ENCODE measurements around the gene OARD1.
A peak's percentile ranks its signal among the peaks of the same experiment; 100 is the strongest.

OARD1 gene

DNA sequence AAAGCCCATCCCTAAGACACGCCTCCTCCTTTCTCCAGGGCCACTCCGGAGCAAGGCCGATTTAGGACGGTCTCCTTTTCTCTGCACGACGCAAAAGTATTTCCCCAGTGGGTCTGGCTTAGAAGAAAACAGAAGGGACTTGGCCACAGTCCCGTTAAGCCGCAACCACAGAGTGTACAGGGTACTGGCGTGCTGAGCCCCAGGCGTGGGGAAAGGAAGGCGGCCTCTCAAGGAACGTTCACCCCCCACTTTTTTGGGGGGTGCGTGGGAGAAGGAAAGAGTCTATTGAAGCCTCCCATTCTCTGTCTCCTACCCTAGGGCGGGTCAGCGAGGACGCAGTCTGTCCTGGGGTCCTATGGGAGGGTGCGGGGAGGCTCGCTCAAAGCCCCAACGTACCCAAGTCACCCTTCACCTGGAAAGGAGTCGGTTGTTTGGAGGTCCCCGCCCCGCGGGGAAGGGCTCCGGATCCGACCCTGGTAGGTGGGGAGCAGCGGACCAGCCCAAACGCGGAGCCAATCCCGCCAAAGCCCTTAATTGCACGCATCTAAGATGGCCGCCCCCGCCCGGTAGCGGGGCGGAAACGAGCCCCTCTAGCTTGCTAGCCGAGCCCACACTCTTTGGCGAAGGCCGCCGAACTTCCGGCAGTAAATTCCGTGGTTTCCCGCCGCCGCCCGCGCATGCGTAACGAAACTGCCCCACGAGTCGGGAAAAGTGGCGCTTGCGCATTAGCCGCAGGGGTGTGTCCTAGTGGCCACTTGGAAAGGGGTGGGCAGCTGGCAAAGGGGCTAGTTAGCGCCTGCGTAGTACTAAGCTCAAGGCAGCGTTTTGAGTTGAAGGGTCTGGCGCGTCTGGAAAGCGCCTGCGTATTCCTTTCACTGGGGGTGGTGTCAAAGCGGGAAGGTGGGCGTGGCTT lies at the start of gene OARD1 (continued):
- TF ChIP-seq ZNF37A (tag by site-specific recombination; IDR thresholded peaks at IDR 0.05) (no peak), OVOL3 (tag by site-specific recombination; IDR thresholded peaks at IDR 0.05) (0 out of 2 replicates have a peak, but pooled peaks have one; percentile 43), ZNF174 (tag by site-specific recombination; IDR thresholded peaks at IDR 0.05) (no peak), ZNF544 (tag by site-specific recombination; IDR thresholded peaks at IDR 0.05) (no peak), ZNF670 (tag by site-specific recombination; IDR thresholded peaks at IDR 0.05; ENCODE audit: low read depth) (no peak), ZNF423 (tag by site-specific recombination; IDR thresholded peaks at IDR 0.05) (no peak), ZNF223 (tag by site-specific recombination; IDR thresholded peaks at IDR 0.05) (no peak), ZNF404 (tag by site-specific recombination; IDR thresholded peaks at IDR 0.05) (no peak), ZBTB48 (tag by site-specific recombination; IDR thresholded peaks at IDR 0.05) (0 out of 2 replicates have a peak, but pooled peaks have one; percentile 33), ZNF785 (tag by site-specific recombination; IDR thresholded peaks at IDR 0.05) (no peak), HOXC10 (CRISPR knock-in tag; IDR thresholded peaks at IDR 0.05) (peak; percentile 95; the same call in 1 of the 2 replicates), ZNF777 (tag by site-specific recombination; IDR thresholded peaks at IDR 0.05; ENCODE audit: borderline replicate concordance) (no peak), PRDM1 (tag by site-specific recombination; IDR thresholded peaks at IDR 0.05) (peak; percentile 84), KLF1 (tag by site-specific recombination; IDR thresholded peaks at IDR 0.05) (peak; percentile 22; the same call in 1 of the 2 replicates), ZNF548 (tag by site-specific recombination; IDR thresholded peaks at IDR 0.05) (no peak), ZNF112 (tag by site-specific recombination; IDR thresholded peaks at IDR 0.05) (no peak), ZNF138 (tag by site-specific recombination; IDR thresholded peaks at IDR 0.05; ENCODE audit: borderline replicate concordance) (no peak), ZNF48 (tag by site-specific recombination; IDR thresholded peaks at IDR 0.05) (no peak), ZNF623 (tag by site-specific recombination; IDR thresholded peaks at IDR 0.05) (no peak), TRIM28 (IDR thresholded peaks at IDR 0.05; ENCODE audit: borderline replicate concordance, low read length) (peak; percentile 82; the same call in 1 of the 2 replicates), ZFP3 (tag by site-specific recombination; IDR thresholded peaks at IDR 0.05; ENCODE audit: low read depth) (no peak), BCL11A (tag by site-specific recombination; IDR thresholded peaks at IDR 0.05; ENCODE audit: low read depth) (no peak), ZNF510 (tag by site-specific recombination; IDR thresholded peaks at IDR 0.05; ENCODE audit: insufficient replicate concordance) (no peak), MZF1 (tag by site-specific recombination; IDR thresholded peaks at IDR 0.05; ENCODE audit: borderline replicate concordance) (peak; percentile 55; the same call in 1 of the 2 replicates), IKZF3 (tag by site-specific recombination; IDR thresholded peaks at IDR 0.05) (no peak), SP3 (tag by site-specific recombination; IDR thresholded peaks at IDR 0.05) (peak; percentile 92), SP7 (tag by site-specific recombination; IDR thresholded peaks at IDR 0.05) (peak; percentile 55; the same call in 1 of the 2 replicates)
- TF ChIP-seq, protein P1, sequence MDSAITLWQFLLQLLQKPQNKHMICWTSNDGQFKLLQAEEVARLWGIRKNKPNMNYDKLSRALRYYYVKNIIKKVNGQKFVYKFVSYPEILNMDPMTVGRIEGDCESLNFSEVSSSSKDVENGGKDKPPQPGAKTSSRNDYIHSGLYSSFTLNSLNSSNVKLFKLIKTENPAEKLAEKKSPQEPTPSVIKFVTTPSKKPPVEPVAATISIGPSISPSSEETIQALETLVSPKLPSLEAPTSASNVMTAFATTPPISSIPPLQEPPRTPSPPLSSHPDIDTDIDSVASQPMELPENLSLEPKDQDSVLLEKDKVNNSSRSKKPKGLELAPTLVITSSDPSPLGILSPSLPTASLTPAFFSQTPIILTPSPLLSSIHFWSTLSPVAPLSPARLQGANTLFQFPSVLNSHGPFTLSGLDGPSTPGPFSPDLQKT (IDR thresholded peaks at IDR 0.05; ENCODE audit: borderline replicate concordance, low read depth, low read length) = no peak; the same call in 1 of the 2 replicates
- TF ChIP-seq, protein P2, sequence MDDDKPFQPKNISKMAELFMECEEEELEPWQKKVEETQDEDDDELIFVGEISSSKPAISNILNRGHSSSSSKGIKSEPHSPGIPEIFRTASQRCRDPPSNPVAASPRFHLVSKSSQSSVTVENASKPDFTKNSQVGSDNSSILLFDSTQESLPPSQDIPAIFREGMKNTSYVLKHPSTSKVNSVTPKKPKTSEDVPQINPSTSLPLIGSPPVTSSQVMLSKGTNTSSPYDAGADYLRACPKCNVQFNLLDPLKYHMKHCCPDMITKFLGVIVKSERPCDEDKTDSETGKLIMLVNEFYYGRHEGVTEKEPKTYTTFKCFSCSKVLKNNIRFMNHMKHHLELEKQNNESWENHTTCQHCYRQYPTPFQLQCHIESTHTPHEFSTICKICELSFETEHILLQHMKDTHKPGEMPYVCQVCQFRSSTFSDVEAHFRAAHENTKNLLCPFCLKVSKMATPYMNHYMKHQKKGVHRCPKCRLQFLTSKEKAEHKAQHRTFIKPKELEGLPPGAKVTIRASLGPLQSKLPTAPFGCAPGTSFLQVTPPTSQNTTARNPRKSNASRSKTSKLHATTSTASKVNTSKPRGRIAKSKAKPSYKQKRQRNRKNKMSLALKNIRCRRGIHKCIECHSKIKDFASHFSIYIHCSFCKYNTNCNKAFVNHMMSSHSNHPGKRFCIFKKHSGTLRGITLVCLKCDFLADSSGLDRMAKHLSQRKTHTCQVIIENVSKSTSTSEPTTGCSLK (tag by site-specific recombination; IDR thresholded peaks at IDR 0.05) = no peak
- TF ChIP-seq, protein P3, sequence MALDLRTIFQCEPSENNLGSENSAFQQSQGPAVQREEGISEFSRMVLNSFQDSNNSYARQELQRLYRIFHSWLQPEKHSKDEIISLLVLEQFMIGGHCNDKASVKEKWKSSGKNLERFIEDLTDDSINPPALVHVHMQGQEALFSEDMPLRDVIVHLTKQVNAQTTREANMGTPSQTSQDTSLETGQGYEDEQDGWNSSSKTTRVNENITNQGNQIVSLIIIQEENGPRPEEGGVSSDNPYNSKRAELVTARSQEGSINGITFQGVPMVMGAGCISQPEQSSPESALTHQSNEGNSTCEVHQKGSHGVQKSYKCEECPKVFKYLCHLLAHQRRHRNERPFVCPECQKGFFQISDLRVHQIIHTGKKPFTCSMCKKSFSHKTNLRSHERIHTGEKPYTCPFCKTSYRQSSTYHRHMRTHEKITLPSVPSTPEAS (tag by site-specific recombination; IDR thresholded peaks at IDR 0.05) = no peak
- TF ChIP-seq, protein P4, sequence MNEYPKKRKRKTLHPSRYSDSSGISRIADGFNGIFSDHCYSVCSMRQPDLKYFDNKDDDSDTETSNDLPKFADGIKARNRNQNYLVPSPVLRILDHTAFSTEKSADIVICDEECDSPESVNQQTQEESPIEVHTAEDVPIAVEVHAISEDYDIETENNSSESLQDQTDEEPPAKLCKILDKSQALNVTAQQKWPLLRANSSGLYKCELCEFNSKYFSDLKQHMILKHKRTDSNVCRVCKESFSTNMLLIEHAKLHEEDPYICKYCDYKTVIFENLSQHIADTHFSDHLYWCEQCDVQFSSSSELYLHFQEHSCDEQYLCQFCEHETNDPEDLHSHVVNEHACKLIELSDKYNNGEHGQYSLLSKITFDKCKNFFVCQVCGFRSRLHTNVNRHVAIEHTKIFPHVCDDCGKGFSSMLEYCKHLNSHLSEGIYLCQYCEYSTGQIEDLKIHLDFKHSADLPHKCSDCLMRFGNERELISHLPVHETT (tag by site-specific recombination; IDR thresholded peaks at IDR 0.05) = peak; percentile 54; the same call in 1 of the 2 replicates
- TF ChIP-seq, protein P5, sequence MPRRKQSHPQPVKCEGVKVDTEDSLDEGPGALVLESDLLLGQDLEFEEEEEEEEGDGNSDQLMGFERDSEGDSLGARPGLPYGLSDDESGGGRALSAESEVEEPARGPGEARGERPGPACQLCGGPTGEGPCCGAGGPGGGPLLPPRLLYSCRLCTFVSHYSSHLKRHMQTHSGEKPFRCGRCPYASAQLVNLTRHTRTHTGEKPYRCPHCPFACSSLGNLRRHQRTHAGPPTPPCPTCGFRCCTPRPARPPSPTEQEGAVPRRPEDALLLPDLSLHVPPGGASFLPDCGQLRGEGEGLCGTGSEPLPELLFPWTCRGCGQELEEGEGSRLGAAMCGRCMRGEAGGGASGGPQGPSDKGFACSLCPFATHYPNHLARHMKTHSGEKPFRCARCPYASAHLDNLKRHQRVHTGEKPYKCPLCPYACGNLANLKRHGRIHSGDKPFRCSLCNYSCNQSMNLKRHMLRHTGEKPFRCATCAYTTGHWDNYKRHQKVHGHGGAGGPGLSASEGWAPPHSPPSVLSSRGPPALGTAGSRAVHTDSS (tag by site-specific recombination; IDR thresholded peaks at IDR 0.05) = no peak

Measured in HEK293 (cell line).